ENCODE measurements around the gene VSTM1.
"Not testable (repeated sequence)": the region's sequence is repeated elsewhere in the genome, so short reads cannot be mapped to it uniquely, and the experiment has no call there.

VSTM1 gene

DNA sequence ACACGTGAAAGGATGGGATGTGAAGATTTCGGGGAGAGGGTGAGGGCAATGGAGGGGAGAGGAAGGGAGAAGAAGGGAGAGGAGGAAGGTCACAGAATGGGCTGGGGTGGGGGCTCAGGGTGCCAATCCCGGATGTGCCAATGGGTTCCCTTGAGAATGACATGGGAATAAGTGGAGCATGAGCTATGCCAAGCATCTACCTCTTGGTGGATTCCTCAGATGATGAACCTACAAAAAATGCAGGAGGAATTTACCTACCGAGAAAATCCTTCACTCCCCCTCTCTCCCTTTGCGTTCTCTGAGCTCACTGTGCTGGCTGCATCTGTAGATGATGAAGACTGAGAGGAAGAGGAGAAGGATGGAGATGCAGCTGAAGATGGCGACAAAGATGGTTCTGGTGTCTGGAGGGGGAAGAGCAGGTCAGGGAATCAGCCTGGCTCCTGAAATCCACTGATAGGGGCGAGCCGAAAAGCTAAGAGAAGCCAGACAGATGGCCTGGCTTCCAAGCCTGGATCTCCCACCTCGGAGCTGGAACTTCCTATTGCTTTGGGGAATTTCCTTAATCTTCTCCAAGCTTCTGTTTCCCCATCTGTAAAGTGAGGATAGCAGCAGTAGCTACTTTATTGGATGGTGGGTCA, 21.6 kb downstream of the VSTM1 start:
- DNase-seq (ENCODE audit: low read depth, low spot score): no peak
- TF ChIP-seq CTCF (IDR thresholded peaks at IDR 0.05; ENCODE audit: low read depth, low read length): no peak
- in situ Hi-C loops (cut with HindIII; ENCODE audit: low sequenced_read_pairs): no loop called here
- no peak overlapping the region for H3K4me3 ChIP-seq (ENCODE audit: low read depth, low read length)

DNA sequence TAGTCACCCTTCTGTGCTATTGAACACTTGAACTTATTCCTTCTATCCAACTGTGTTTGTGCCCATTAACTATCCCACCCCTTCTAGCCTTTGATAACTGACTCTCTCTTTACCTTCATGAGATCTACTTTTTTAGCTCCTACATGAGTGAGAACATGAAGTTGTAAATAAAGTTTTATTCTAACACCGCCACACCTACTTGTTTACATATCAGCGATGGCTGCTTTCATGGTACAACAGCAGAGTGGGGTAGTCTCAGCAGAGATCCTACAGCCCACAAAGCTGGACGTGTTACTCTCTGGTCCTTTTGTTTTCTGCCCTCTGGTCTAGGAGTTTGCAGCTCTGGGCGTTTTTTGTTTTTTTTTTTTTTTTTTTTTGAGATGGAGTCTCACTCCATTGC, 23.7 kb downstream of the VSTM1 start:
- no peak for DNase-seq (ENCODE audit: low read depth, low spot score)
- no peak for TF ChIP-seq CTCF (IDR thresholded peaks at IDR 0.05; ENCODE audit: low read depth, low read length)
- no peak overlapping the region for H3K4me3 ChIP-seq (ENCODE audit: low read depth, low read length)
- in situ Hi-C loops (cut with HindIII; ENCODE audit: low sequenced_read_pairs): no loop called here

DNA sequence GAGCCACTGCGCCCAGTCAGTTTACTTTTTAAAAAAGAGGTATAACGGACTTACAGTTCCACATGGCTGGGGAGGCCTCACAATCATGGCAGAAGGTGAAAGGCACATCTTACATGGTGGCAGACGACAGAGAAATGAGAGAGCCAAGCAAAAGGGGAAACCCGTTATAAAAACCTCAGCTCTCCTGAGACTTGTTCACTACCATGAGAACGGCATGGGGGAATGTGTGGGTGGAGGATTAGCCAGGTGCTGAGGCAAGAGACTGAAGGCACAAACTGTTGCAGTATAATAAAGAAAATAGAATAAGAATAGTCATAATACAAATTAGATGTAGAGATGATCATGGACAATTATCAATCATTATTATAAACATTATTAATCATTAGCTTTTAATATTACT, 27.2 kb downstream of the VSTM1 start:
- in situ Hi-C loops (cut with HindIII; ENCODE audit: low sequenced_read_pairs); DNase-seq (ENCODE audit: low read depth, low spot score); H3K4me3 ChIP-seq (ENCODE audit: low read depth, low read length): not testable (repeated sequence)

DNA sequence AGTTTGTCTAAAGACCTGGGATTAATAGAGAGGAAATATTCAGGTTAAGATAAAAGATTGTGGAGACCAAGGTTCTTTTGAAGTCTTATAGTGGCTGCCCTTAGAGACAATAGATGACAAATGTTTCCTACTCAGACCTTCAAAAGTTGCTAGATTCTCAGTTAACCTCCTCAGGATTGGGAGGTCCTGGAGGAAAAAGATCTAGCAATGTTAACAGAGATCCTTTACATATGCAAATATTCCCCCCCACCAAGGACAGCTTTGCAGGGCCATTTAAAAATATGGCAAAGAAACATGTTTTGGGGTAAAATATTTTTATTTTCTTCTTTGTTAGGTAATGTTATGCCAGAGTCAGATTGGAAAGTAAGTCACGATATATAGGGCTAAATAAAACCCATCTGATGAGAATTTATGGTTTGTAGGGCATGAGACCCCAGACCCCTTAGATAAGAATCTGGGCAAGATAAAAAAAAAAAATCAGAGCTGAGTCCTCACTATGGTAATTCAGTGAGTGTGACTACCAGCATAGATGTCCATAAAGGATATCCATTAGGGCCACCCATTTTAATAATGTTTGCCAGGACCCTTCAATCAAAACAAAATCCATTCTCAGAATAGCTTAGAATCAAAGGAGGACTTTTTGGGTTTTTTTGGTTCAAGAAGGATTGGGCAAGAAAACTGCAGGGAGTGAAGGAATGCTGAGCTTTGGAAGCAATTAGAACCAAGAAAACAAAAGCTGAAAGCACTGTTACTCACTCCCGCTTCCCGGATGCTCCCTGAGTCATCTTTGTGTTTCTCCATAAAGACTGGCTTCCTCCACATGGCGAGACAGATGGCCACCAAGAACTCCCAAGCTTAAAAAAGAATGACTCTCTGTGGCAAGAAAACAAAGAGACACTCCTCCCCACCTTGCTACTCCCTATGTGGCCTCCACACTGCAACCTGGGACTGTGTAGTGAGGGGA, 28.2 kb downstream of the VSTM1 start:
- no peak overlapping the region for H3K4me3 ChIP-seq (ENCODE audit: low read depth, low read length)
- TF ChIP-seq CTCF (IDR thresholded peaks at IDR 0.05; ENCODE audit: low read depth, low read length): no peak

DNA sequence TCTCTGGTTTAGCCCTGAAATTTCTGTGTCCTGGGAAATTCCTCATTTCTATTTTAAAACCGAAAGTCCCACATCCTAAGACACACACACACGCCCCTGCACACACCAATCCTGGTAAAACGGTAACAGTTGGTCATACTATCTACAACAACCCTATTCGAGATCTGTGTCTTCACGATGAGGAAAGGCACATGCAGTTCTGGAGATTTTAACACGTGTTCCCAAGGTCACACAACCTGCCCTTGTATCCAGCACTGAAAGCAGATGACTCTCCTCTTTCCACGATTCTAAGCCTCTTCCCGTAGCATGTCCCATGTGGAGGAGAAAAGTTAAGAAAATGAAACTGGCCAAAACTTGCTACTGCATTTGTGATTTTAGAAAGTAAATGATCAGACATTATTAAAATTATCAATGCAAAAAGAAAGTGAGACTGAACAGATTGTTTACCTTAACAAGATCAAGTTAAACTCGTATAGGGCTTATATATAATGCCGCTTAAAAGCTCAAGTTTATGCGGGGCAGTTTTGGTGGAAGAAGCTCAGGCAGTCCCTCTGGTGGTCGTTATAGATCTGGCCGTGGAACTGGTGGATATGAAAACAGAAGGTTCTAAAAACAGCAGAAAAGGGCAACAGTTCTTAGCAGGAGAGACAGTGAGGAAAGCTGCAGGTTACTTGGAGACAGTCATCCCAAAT, 32.7 kb downstream of the VSTM1 start:
- TF ChIP-seq CTCF (IDR thresholded peaks at IDR 0.05; ENCODE audit: low read depth, low read length): peak; percentile 54
- no peak overlapping the region for H3K4me3 ChIP-seq (ENCODE audit: low read depth, low read length)
- in situ Hi-C loops (cut with HindIII; ENCODE audit: low sequenced_read_pairs): no loop called here
- DNase-seq (ENCODE audit: low read depth, low spot score): no peak

More for the DNA sequence above, 28.2 kb downstream of the VSTM1 start:
- peak; percentile 81 for DNase-seq (ENCODE audit: low read depth, low spot score)
- in situ Hi-C loops (cut with HindIII; ENCODE audit: low sequenced_read_pairs): no loop called here

- no peak overlapping the region for H3K4me3 ChIP-seq (ENCODE audit: low read depth, low read length)
Observed at GRCh38 chr19:54029930-54030490, 33.7 kb downstream of the VSTM1 start.

More at GRCh38 chr19:54029930-54030490, 33.7 kb downstream of the VSTM1 start:
- in situ Hi-C loops (cut with HindIII; ENCODE audit: low sequenced_read_pairs): no loop called here
- DNase-seq (ENCODE audit: low read depth, low spot score): peak; percentile 59
- TF ChIP-seq CTCF (IDR thresholded peaks at IDR 0.05; ENCODE audit: low read depth, low read length): peak; percentile 72

Measured in astrocyte of the spinal cord (primary cell).